ENCODE data around the gene LRRIQ1. TPM values are rescaled to one million over a fixed set of nuclear protein-coding genes. Genes with fewer than 3 reads are reported as not detected.

LRRIQ1 gene
- total RNA-seq, 1 donor from 2014 or later: not detected

DNA sequence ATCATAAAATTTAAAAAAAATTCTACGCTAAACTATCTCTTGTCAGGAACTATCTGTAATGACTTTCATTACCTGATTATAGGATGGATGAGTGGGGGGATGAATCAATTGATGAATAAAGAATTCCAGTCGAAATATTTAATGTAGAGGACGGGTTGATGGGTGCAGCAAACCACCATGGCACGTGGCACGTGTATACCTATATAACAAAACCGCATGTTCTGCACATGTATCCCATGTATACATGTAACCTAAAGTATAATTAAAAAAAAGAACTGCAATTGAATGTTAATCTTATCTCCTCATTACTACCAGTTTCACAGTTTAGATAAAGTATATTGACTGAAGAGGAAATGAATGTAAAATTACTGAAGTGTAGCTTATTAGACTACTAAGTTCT lies 23.4 kb downstream of the LRRIQ1 start:
- no peak for DNase-seq (ENCODE audit: low spot score)
- ATAC-seq: no peak

DNA sequence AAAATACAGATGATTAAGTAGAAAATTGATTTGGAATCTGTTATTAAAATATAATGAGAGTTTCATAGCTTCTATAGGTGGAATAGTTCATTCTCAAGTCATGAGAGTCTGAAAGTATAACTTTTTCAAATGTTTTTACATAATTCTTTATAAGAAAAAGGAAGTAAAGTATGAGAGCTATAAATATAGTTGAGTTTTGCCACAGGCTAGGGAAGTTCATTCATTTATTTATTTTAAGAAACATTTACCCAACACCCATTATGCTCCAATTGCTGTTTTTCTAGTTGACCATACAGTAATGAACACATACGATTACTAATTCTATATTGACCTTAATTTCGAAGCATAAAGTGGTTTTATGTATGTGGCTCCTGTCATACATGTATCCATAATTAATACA lies 24.8 kb downstream of the LRRIQ1 start:
- ATAC-seq (no peak), DNase-seq (ENCODE audit: low spot score) (no peak)

DNA sequence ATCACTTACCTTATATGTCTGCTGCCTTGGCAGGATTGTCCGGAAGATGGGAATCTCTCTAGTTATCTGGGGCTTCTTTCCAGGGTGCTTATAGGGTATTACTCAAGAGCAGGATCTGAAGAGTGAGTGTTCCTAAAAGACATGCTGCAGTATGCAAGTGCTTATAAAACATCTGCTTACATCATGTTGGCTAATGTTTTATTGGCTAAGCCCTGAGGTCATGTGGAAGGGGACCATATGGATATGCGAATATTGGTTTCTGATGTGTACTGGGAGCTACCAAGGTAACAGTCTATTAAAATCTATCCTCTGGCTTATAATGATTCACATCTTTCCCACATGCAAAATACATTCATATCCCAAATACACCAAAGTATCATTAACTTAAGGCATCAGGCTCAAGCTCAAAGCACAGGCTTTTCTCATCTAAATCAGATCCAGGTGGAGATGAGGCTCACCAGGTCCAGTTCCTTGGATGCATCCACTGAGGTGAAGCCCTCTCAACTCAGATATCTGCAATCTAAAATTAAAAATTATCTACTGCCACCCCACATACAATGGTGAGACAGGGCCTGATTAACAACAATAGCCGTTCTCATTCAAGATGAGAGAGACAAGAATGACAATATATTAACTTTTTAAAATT lies 29.8 kb downstream of the LRRIQ1 start:
- ATAC-seq: no peak

DNA sequence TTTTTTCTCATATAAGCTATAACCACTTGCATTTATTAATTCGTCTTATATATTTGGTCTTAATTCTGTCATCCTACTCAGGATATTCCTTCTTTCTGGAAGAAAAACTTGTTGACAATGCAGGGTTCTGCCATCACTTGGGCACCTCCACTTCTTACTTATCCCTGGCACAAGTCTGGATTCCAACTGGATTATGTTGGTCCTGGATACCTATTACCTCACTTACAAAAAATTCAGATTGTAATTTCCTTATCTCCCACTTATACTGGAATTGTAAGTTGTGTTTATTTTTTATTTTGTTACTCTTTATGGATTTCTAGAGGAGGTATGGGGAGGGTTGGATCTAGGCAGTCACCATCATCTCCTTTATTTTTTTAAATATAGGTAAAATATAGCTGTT lies 36.7 kb downstream of the LRRIQ1 start:
- ATAC-seq: no peak
- no peak for DNase-seq (ENCODE audit: low spot score)

More for the DNA sequence above, 29.8 kb downstream of the LRRIQ1 start:
- no peak for DNase-seq (ENCODE audit: low spot score)

DNA sequence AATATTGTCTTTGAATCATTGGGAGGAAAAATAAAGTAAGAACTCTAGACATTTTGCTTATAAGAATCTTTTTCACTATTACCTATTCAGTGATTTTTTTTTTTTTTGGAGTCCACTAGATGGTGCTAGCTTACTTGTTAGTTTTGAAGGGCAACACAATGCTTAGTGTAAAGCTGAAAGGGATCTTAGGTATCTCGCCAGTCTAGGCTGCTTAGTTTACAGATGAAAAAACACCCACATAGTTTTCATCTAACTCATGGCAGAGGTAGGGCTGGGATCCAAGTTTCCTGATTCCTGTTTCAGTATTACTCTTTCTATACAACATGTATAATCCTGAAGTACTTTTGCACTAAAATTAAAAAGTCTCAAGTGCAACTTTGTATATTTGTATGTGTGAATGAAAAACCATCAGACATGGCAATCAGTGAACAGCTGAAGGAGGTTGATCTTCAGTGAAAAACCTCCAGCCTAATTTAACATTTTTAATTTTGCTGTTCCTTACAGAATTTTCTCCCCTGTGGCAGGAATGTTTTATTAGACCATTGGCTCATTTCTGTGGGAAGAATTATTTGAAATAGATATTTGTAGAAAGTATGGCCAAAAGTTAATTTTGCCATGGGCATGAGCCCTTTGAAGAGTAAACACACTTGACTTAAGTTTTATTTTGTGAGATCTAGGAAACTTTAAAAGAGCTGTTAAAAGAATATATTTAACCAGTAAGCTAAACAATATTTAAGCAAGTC lies 40.7 kb downstream of the LRRIQ1 start:
- DNase-seq (ENCODE audit: low spot score): no peak
- ATAC-seq: peak; percentile 84

DNA sequence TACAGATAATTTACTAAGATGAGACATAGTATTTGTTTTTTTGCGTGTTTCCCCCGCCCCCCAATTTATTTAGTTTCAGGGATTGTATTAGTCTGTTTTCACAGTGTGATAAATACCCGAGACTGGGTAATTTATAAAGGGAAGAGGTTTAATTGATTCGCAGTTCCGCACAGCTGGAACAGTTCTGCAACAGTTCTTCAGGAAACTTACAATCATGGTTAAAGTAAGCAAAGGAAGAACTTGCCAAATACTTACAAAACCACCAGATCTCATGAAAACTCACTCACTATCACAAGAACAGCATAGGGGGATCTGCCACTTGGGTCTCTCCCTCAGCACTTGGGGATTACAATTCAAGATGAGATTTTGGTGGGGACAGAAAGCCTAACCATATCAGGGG lies 48.9 kb downstream of the LRRIQ1 start:
- no peak for ATAC-seq
- DNase-seq (ENCODE audit: low spot score): no peak

DNA sequence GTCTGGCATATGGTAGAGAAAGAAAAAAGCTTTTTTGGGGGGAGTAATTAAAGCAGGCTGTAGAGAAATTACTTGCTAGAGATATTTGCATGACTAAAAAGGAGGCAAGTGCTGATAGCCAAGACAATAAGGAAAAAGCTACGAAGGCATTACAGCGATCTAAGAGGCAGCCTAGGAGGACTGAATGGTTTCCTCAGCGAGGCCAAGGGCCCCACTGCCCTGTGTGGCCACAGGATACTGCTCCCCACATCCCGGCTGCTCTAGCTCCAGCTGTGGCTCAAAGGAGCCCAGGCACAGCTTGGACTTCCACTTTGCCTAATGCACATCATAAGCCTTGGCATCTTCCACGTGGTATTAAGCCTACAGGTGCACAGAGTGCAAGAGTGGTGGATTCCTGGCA lies 53.6 kb downstream of the LRRIQ1 start:
- DNase-seq (ENCODE audit: low spot score): no peak
- ATAC-seq: no peak

DNA sequence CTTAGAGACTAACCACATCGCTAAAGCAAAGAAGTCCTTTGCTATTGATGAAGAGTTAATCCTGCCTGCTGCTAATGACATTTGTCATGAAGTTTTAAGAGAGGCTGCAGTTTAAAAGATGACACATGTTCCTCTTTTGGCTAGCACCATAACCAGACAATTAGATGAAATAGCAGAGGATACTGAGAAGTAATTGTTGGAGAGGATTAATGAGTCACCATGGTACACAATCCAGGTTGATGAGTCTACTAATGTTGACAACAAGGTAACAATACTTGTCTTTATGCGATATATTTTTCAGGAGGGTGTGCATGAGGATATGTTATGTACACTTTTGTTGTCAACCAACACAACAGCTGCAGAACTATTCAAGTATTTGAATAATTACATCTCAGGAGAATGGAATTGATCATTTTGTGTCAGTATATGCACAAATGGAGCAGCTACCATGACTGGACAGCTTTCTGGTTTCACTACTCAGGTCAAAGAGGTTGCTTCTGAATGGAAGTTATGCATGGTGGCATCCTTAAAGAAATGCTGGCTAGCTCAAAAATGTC lies 56.7 kb downstream of the LRRIQ1 start:
- DNase-seq (ENCODE audit: low spot score) (no peak), ATAC-seq (no peak)

DNA sequence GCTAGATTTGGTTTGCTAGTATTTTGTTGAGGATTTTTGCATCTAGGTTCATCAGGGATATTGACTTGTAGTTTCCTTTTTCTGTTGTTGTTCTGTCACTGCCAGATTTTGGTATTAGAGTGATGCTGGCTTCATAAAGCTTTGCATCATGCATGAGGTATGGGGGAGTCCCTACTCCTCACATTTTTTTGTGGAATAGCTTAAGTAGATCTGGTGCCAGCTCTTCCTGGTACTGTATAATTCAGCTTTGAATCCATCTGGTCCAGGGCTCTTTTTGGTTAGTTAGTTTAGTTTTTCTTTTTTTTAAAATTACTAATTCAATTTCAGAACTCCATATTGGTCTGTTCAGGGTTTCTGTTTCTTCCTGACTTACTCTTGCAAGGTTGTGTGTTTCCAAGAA lies 59.4 kb downstream of the LRRIQ1 start:
- DNase-seq (ENCODE audit: low spot score): no peak
- ATAC-seq: no peak

DNA sequence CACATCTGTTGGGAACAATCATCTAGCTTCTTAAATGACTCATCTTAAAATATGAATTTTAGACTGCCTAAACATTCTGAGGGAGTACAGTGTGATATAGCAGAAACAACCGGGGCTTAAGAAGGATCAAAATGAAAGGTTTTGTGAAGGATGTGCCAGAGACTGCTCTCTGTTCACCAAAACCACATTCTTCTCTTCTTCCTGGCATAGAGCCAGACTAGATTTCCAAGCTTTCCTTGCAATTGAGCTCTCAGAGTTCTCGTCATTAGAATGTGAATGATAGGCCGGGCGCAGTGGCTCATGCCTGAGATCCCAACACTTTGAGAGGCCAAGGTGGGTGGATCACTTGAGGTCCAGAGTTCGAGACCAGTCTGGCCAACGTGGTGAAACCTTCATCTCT lies 94.5 kb downstream of the LRRIQ1 start:
- DNase-seq (ENCODE audit: low spot score): no peak
- ATAC-seq: no peak

DNA sequence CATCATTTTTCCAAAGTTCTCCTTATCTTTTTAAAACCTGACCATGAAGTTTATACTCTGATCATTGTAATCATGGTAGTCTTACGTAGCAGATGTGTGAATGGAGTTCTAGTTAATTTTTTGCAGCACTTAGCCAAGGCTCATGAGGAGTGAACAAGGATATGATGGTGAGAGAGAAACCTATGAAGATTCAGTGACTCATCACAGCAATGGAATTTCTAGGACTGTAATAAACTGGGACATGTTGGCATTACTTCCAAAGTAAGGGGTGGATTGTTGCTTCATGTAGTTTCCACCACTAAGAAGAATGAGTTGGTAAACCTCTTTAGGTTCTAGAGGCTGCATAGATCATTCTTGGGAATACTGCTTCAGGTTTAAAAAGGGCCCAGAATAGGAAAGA lies 102.7 kb downstream of the LRRIQ1 start:
- DNase-seq (ENCODE audit: low spot score): no peak
- ATAC-seq: no peak

DNA sequence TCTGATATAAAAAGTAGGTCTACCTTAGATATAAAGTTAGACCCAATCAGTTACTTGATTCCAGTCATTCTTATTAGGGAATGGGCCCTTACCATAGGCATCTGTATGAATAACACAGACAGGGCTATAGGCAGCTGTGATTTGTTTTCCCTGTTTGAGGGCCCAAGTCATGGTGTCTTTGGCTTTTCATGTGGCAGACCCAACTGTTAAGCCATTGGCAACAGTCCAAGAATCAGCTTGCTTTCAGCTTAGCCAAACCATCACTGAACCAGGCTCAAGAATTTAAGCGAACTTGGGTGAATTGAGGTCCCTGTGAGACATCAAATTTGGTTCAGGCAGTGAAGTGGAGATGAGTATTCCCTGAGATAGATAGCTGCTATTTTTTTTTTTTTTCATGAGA lies 111.2 kb downstream of the LRRIQ1 start:
- ATAC-seq: no peak
- no peak for DNase-seq (ENCODE audit: low spot score)

DNA sequence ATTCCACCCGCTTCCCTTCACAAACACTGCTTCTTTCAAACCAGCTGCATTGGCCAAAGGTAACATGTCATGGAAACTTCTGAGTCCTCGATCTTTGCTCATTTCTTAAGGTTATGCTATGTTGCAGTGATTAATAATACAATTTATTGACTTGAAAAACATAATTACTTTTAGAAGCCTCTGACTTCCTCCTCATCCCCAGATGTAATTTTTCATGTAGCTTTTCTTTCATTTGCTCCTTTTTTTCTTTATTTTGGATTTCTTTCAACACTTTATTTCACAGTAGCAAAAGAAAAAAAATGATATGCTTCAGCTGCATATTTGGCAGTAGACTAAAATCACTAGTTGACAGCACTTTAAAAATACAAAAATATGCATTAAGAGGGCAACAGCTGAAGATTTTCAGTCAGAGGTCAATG lies 116.2 kb downstream of the LRRIQ1 start:
- DNase-seq (ENCODE audit: low spot score): no peak
- ATAC-seq: no peak

DNA sequence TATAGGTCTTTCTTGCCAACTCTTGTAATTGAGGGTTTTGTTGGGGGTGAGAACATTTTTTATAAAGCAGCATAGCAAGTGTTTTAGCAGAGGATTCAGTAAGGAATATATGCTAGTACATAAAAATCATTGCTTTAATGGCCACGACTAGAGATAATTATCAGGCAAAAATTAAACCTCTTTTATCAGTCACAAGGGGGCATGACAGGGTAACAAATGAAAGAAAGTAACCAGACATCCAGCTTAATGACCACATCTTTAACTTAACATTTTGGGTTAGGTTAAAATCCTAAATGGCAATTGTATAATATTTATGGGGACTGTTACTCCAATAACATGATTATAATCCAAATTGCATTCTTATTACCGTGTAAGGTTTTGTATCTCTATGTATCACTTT lies 119.6 kb downstream of the LRRIQ1 start:
- ATAC-seq: no peak

DNA sequence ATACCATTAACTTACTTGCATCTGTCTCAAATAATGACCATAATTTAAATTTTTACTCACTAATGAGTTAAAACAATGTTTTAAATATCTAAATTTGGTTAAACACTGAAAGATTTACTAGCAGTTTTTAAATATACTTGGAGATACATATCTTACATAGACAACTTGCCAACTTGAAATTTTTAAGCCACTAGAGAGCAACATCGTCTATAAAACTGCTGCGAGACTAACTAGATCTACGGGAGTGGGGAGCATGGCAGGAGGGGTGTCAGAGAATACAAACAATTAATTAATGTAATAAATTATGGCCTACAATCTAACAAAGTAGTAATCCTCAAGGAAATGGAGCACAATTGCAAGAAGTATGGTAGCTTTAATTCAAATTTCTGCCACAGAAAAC lies 120.4 kb downstream of the LRRIQ1 start:
- no peak for ATAC-seq
- no peak for DNase-seq (ENCODE audit: low spot score)

More for the DNA sequence above, 119.6 kb downstream of the LRRIQ1 start:
- no peak for DNase-seq (ENCODE audit: low spot score)

DNA sequence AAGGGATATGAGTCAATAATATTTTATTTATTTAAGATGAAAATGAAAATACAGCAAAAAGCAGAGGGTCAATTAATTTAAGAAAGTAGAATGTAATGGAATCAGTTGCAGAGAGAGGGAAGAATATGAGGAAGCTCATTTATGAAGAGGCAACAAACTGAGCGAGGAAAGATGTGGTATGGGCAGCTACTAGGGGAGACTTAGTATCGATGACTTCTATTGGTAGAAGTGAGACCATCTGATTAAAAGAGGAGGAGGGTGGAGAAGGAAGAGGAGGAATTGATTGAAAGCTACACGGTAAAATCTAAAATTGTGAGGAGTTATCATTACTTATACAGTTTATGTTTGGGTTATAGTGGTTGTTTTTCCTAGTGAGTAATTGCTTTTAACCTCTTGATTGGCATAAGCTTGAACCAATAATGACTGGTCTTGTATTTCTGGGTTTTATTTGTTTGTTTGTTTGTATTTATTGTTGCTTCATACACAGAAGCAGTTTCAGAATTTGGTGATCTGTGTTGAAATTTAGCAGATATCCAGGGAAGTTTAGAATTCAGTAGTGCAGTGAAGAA lies 121.0 kb downstream of the LRRIQ1 start:
- ATAC-seq (no peak), DNase-seq (ENCODE audit: low spot score) (no peak)

DNA sequence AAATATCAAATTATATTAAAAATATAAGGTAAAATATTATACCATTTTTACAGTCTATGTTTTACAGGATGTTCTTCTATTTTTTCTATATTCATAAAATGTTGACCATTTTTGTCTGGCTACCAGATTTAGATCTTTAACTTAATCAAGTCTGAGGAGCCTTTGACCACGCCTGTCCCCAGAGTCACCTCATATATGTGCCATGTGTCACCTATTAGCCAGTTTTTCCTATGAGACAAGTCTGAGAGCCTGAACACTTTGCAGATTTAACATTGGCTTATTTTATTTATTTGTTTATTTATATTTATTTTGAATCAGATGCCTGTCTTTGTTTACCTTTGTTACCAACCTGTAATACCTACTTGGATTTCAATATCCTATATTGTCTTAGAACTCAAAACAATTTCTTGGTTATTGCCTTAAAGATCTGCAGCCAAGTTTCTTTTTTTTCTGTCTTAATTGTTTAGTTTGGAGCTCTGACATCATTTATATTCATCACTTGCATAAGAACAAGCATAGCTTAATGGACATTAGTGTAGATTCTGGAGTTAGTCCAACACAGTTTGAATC lies 127.7 kb downstream of the LRRIQ1 start:
- DNase-seq (ENCODE audit: low spot score): no peak
- ATAC-seq: no peak

DNA sequence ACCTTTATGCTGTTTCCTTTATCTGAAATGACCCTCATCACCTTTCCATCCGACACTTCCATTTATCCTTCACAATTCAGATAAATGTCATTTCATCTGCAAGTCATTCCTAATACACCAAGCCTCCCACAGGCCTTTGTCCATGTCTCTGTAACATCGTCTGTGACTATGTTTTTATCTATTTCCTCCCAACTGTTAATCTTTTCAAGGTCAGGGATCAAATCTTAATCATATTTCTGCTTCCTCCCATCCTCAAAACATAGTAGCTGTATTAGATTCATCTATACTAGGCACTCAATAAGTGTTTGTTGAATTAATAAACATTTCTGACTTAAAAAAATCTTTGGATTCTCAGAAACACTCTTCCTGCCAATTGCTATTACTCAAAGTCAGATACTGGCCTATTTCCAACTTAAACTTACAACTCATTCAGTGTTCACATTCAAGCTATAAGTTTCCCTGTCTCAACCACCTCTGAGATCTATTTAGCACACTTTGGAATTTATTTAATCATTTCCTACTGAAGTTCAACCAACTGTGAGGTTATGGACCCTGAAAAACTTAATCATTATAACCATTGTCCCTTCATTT lies 143.6 kb downstream of the LRRIQ1 start:
- ATAC-seq (no peak), DNase-seq (ENCODE audit: low spot score) (no peak)

DNA sequence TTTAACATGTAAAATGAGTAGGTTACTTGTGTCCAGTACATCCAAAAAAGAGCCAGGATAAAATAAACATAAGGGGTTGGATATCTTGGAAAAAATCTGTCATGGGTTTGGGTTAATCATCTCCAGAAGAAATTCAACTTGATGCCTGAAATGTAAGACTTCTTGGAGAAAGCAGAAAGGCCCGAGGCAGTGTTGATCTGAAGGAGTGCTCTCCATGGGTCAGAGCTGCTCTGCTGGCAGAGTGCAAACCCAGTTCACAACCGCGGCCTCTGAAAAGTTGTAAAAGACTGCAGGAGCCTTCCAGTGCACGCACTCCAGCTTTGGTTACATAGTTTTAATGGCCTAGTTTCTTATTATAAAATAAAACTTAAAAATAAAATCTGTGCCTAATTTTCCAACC lies 146.5 kb downstream of the LRRIQ1 start:
- ATAC-seq (no peak), DNase-seq (ENCODE audit: low spot score) (no peak)

DNA sequence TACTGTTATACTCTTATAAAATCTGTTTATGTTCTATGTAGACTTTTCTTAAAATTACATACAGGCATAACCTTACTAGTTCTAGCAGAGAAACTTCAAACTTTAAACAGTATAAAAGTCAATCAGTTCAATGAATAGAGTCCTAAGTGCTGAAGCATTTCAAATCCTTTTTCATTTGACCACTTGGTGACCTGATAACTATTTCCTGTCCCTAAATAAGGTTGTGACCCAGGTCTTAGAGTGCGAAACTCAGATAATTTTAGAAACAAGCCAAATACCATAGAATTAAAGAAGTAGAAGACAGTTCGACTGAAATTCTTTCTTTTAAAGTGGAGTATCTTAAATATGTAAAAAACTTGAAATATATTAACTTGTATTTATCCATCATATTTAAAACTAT lies 147.7 kb downstream of the LRRIQ1 start:
- ATAC-seq (no peak), DNase-seq (ENCODE audit: low spot score) (no peak)

DNA sequence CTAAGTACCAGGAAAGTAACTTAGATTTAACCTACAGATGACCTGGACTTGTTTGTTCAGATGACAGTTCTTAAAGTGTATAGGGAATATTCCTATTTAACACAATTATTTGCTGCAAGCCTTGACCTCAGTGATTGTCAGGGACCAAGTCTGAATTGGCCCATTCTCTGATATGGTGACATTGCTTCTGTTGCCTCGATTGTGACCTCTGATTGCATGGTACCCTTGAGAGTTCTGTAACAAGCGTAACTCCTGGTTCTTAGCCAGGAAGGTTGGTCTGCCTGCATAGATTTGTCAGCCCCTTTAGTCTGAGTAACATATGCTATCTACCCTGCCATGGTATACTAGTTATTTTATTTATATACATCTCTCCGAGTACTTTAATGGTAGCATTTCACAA lies 150.1 kb downstream of the LRRIQ1 start:
- no peak for ATAC-seq
- DNase-seq (ENCODE audit: low spot score): no peak

All from left lobe of liver (tissue), 2 donors.